Measurements from ENCODE around the gene AKAP17A. TPM values are rescaled to one million over a fixed set of nuclear protein-coding genes. Genes with fewer than 3 reads are reported as not detected.
A peak's percentile ranks its signal among the peaks of the same experiment; 100 is the strongest.
"Not testable (repeated sequence)": the region's sequence is repeated elsewhere in the genome, so short reads cannot be mapped to it uniquely, and the experiment has no call there.

Gene AKAP17A
- total RNA-seq, result 35.6 TPM

- ATAC-seq (peak; percentile 95), DNase-seq (ENCODE audit: low spot score) (peak; percentile 99)
Measured at GRCh38 chrX:1591102-1591862, at the start of gene AKAP17A. Gene AKAP17A, plus strand, starts transcription at chrX:1591604. Its CDS starts 1,859 bp downstream, at chrX:1593463.

GRCh38 chrX:1542994-1543725 lies 48.2 kb upstream of the AKAP17A start:
- no peak for ATAC-seq
- no peak for DNase-seq (ENCODE audit: low spot score)

- no peak for ATAC-seq
- no peak for DNase-seq (ENCODE audit: low spot score)
Measured at GRCh38 chrX:1545776-1546408, 45.5 kb upstream of the AKAP17A start.

- ATAC-seq, result peak; percentile 45
Measured at GRCh38 chrX:1546691-1547251, 44.6 kb upstream of the AKAP17A start.

GRCh38 chrX:1551959-1552546 lies 39.4 kb upstream of the AKAP17A start:
- DNase-seq (ENCODE audit: low spot score), result no peak
- ATAC-seq, result no peak

More at GRCh38 chrX:1546691-1547251, 44.6 kb upstream of the AKAP17A start:
- DNase-seq (ENCODE audit: low spot score), result no peak

- peak; percentile 27 for DNase-seq (ENCODE audit: low spot score)
- no peak for ATAC-seq
Measured at GRCh38 chrX:1554469-1555210, 36.8 kb upstream of the AKAP17A start.

- ATAC-seq (no peak), DNase-seq (ENCODE audit: low spot score) (peak; percentile 7)
Measured at GRCh38 chrX:1555370-1555769, 36.0 kb upstream of the AKAP17A start.

- ATAC-seq; DNase-seq (ENCODE audit: low spot score): not testable (repeated sequence)
Measured at GRCh38 chrX:1557442-1557841, 34.0 kb upstream of the AKAP17A start.

GRCh38 chrX:1558761-1559468 lies 32.5 kb upstream of the AKAP17A start:
- no peak for ATAC-seq
- DNase-seq (ENCODE audit: low spot score), result peak; percentile 21

- DNase-seq (ENCODE audit: low spot score), result no peak
Measured at GRCh38 chrX:1561164-1561563, 30.2 kb upstream of the AKAP17A start.

GRCh38 chrX:1564077-1564476 lies 27.3 kb upstream of the AKAP17A start:
- ATAC-seq, result not testable (repeated sequence)
- peak; percentile 7 for DNase-seq (ENCODE audit: low spot score)

More at GRCh38 chrX:1561164-1561563, 30.2 kb upstream of the AKAP17A start:
- no peak for ATAC-seq

GRCh38 chrX:1564750-1565683 lies 26.4 kb upstream of the AKAP17A start:
- DNase-seq (ENCODE audit: low spot score), result peak; percentile 24
- no peak for ATAC-seq

GRCh38 chrX:1574181-1574580 lies 17.2 kb upstream of the AKAP17A start:
- DNase-seq (ENCODE audit: low spot score), result peak; percentile 7
- not testable (repeated sequence) for ATAC-seq

- no peak for DNase-seq (ENCODE audit: low spot score)
- ATAC-seq, result no peak
Measured at GRCh38 chrX:1576201-1576992, 15.0 kb upstream of the AKAP17A start.

- DNase-seq (ENCODE audit: low spot score), result no peak
- no peak for ATAC-seq
Measured at GRCh38 chrX:1577845-1578244, 13.6 kb upstream of the AKAP17A start.

GRCh38 chrX:1578511-1579173 lies 12.8 kb upstream of the AKAP17A start:
- ATAC-seq (no peak), DNase-seq (ENCODE audit: low spot score) (no peak)

- DNase-seq (ENCODE audit: low spot score) (no peak), ATAC-seq (peak; percentile 95)
Measured at GRCh38 chrX:1581132-1581531, 10.3 kb upstream of the AKAP17A start.
